Myocyte (in vitro differentiated cells): ENCODE results near the gene SLC6A9. TPM values are rescaled to one million over a fixed set of nuclear protein-coding genes. Genes with fewer than 3 reads are reported as not detected.

ENCODE experiments used
- DNase-seq: peaks from one replicate; pipeline ENCODE4 v3.0.0-alpha.2; 2012; ENCODE audit warnings: low read depth
- total RNA-seq: library from RNA; depleted of rRNA; stranded (reverse); fragments of >200 nt; gene quantifications from 2 replicates; pipeline ENCODE4 v1.2.3, GENCODE V29; 2014

The SLC6A9 gene
- total RNA-seq, 1 donor from 2014 or later = 1.2 TPM

- no peak for DNase-seq
Observed at GRCh38 chr1:44008259-44008658, 23.0 kb downstream of the SLC6A9 start.

GRCh38 chr1:44002606-44003157, 28.6 kb downstream of the SLC6A9 start:
- no peak for DNase-seq

GRCh38 chr1:44002165-44002564, 29.1 kb downstream of the SLC6A9 start:
- DNase-seq = no peak

- no peak for DNase-seq
Observed at GRCh38 chr1:44000122-44000665, 31.1 kb downstream of the SLC6A9 start.

GRCh38 chr1:43999455-43999854, 31.8 kb downstream of the SLC6A9 start:
- no peak for DNase-seq

GRCh38 chr1:43998000-43998378, 33.3 kb downstream of the SLC6A9 start:
- DNase-seq = no peak

- DNase-seq = no peak
Observed at GRCh38 chr1:43997295-43997999, 33.8 kb downstream of the SLC6A9 start.

GRCh38 chr1:43996733-43997115, 34.5 kb downstream of the SLC6A9 start:
- DNase-seq = no peak

GRCh38 chr1:43995984-43996732, 35.1 kb downstream of the SLC6A9 start:
- no peak for DNase-seq

GRCh38 chr1:43994794-43995790, 36.2 kb downstream of the SLC6A9 start:
- no peak for DNase-seq

GRCh38 chr1:43994071-43994470, 37.2 kb downstream of the SLC6A9 start:
- DNase-seq = no peak

- no peak for DNase-seq
Observed at GRCh38 chr1:43993206-43993914, 37.9 kb downstream of the SLC6A9 start.

GRCh38 chr1:43992232-43992995, 38.8 kb downstream of the SLC6A9 start:
- no peak for DNase-seq

GRCh38 chr1:43991476-43992231, 39.6 kb downstream of the SLC6A9 start, which contains the start of gene CCDC24:
Gene CCDC24, plus strand, starts transcription at chr1:43991599. Its CDS starts 280 bp downstream, at chr1:43991879.
- DNase-seq = peak; percentile 78

GRCh38 chr1:43991200-43991475, 40.1 kb downstream of the SLC6A9 start:
- no peak for DNase-seq

GRCh38 chr1:43990271-43991199, 40.7 kb downstream of the SLC6A9 start:
- no peak for DNase-seq

- no peak for DNase-seq
Observed at GRCh38 chr1:43987159-43987902, 43.9 kb downstream of the SLC6A9 start.
